IMR-90 (cell line): Measurements from ENCODE around the gene ANKRD9.

ENCODE experiments used
- CEBPB ChIP-seq: IDR thresholded peaks from 2 replicates; pipeline ENCODE4 v1.6.1; 2012; ENCODE audit warnings: low read depth, low read length, improper control_type of control experiment
- CTCF ChIP-seq: conservative IDR thresholded peaks from 2 replicates; pipeline ENCODE4 v1.5.1; 2012; ENCODE audit warnings: mild to moderate bottlenecking, low read depth, low read length, improper control_type of control experiment
- MAZ ChIP-seq: IDR thresholded peaks from 2 replicates; pipeline ENCODE4 v1.6.1; 2012; ENCODE audit warnings: low read depth, mild to moderate bottlenecking, low read length, improper control_type of control experiment, moderate library complexity, borderline replicate concordance
- MXI1 ChIP-seq: IDR thresholded peaks from 2 replicates; pipeline ENCODE4 v1.6.1; 2012; ENCODE audit warnings: low read depth, mild to moderate bottlenecking, low read length, moderate library complexity, borderline replicate concordance
- POLR2A ChIP-seq: IDR thresholded peaks from 2 replicates; pipeline ENCODE4 v1.6.1; 2012; ENCODE audit warnings: mild to moderate bottlenecking, low read depth, low read length
- RCOR1 ChIP-seq: IDR thresholded peaks from 2 replicates; pipeline ENCODE4 v1.6.1; 2012; ENCODE audit warnings: mild to moderate bottlenecking, low read length, improper control_type of control experiment; ENCODE audit not compliant: insufficient replicate concordance
- RFX5 ChIP-seq: IDR thresholded peaks from 2 replicates; pipeline ENCODE4 v1.8.0; 2012; ENCODE audit warnings: low read depth, mild to moderate bottlenecking, low read length, moderate library complexity
- USF2 ChIP-seq: fragments of 150-350 bp; IDR thresholded peaks from 2 replicates; pipeline ENCODE4 v1.6.1; 2017; ENCODE audit warnings: mild to moderate bottlenecking, antibody characterized with exemption, low read length, low read depth

GRCh38 chr14:102558556-102558955 is 49.0 kb upstream of the ANKRD9 start:
- no peak for TF ChIP-seq CTCF
- TF ChIP-seq USF2, result no peak
- no peak for TF ChIP-seq POLR2A
- TF ChIP-seq RCOR1, result no peak
- no peak for TF ChIP-seq CEBPB
- no peak for TF ChIP-seq MAZ
- no peak for TF ChIP-seq MXI1
- no peak for TF ChIP-seq RFX5
